SK-N-SH (cell line): Measurements from ENCODE around the gene CCT6B. TPM values are rescaled to one million over a fixed set of nuclear protein-coding genes. Genes with fewer than 3 reads are reported as not detected.

Experiments used
- CTCF ChIA-PET: fragments of 300-600, 350-600 bp; formaldehyde crosslinking; extraction: SDS; loops from one replicate; lab custom pipeline; 2021; lab: Yijun Ruan, JAX
- POLR2A ChIA-PET: fragments of 350-600 bp; sonication (Branson Sonifier 250); formaldehyde crosslinking; extraction: SDS; loops from one replicate; lab custom pipeline; 2020; ENCODE audit warnings: antibody characterized with exemption, inconsistent platforms; lab: Yijun Ruan, JAX
- DNase-seq: peaks from one replicate; pipeline ENCODE4 v3.0.0; 2012
- H2AFZ ChIP-seq: fragments of 200-600 bp; sonication (generic); 2 replicates; pipeline ENCODE4 v1.8.1; 2016; ENCODE audit warnings: antibody characterized with exemption, mild to moderate bottlenecking, low read depth
- H3F3A ChIP-seq: fragments of 200-600 bp; sonication (generic); replicated peaks from 2 replicates; pipeline ENCODE3; 2016; ENCODE audit warnings: antibody characterized with exemption, mild to moderate bottlenecking; ENCODE audit not compliant: insufficient read depth
- H3K27ac ChIP-seq, 2 experiments: fragments of 200-500 bp in 1 of 2; fragments of 200-600 bp in 1 of 2; sonication (Bioruptor generic) in 1 of 2; sonication (generic), shearing (Covaris generic) in 1 of 2; 2 replicates each; pipeline versions ENCODE4 v1.5.1 to v1.6.1; 2014 to 2016; ENCODE audit warnings: low read depth in 2 of 2, inconsistent platforms in 1 of 2, low read length in 1 of 2, mild to moderate bottlenecking in 1 of 2, mixed read lengths in 1 of 2
- H3K27me3 ChIP-seq: fragments of 200-600 bp; sonication (generic), shearing (Covaris generic); 2 replicates; pipeline ENCODE4 v1.6.1; 2016; ENCODE audit warnings: mixed run types; ENCODE audit not compliant: insufficient read depth
- H3K36me3 ChIP-seq, 2 experiments: fragments of 200-500 bp in 1 of 2; fragments of 200-600 bp in 1 of 2; sonication (Bioruptor generic) in 1 of 2; sonication (generic) in 1 of 2; replicated peaks in 1 of 2; 2 replicates each; pipeline versions ENCODE3 to v1.5.1; 2014 to 2016; ENCODE audit warnings: low read length in 1 of 2, mild to moderate bottlenecking in 1 of 2; ENCODE audit not compliant: insufficient read depth in 2 of 2, control insufficient read depth in 1 of 2
- H3K4me1 ChIP-seq, 2 experiments: fragments of 200-500 bp in 1 of 2; fragments of 200-600 bp in 1 of 2; sonication (Bioruptor generic) in 1 of 2; sonication (generic), shearing (Covaris generic) in 1 of 2; 2 replicates each; pipeline versions ENCODE4 v1.5.1 to v1.6.1; 2014 to 2016; ENCODE audit warnings: low read depth in 1 of 2, low read length in 1 of 2, mixed run types in 1 of 2; ENCODE audit not compliant: insufficient read depth in 2 of 2, control insufficient read depth in 1 of 2
- H3K4me2 ChIP-seq: fragments of 200-600 bp; sonication (generic), shearing (Covaris generic); 2 replicates; pipeline ENCODE4 v1.6.1; 2017; ENCODE audit warnings: mixed run types
- H3K4me3 ChIP-seq, 2 experiments: fragments of 200-500 bp in 1 of 2; fragments of 200-600 bp in 1 of 2; sonication (Bioruptor generic) in 1 of 2; sonication (generic), shearing (Covaris generic) in 1 of 2; 2 replicates each; pipeline versions ENCODE4 v1.5.1 to v1.8.1; 2014 to 2016; ENCODE audit warnings: low read depth in 2 of 2, inconsistent platforms in 1 of 2, low read length in 1 of 2, mild to moderate bottlenecking in 1 of 2, mixed read lengths in 1 of 2, moderate library complexity in 1 of 2
- H3K79me2 ChIP-seq: fragments of 200-600 bp; sonication (generic); 2 replicates; pipeline ENCODE4 v1.8.1; 2017; ENCODE audit warnings: mild to moderate bottlenecking; ENCODE audit not compliant: insufficient read depth
- H3K9ac ChIP-seq: fragments of 200-600 bp; sonication (generic); 2 replicates; pipeline ENCODE4 v1.6.1; 2017; ENCODE audit warnings: mixed run types
- H3K9me2 ChIP-seq: fragments of 200-600 bp; sonication (generic); 2 replicates; pipeline ENCODE4 v1.6.1; 2017; ENCODE audit warnings: mixed run types
- H3K9me3 ChIP-seq: fragments of 200-600 bp; sonication (generic); 2 replicates; pipeline ENCODE4 v1.6.1; 2017; ENCODE audit warnings: mixed run types, mild to moderate bottlenecking, moderate library complexity
- H4K20me1 ChIP-seq: fragments of 200-600 bp; sonication (generic); 2 replicates; pipeline ENCODE4 v1.6.1; 2017; ENCODE audit warnings: mild to moderate bottlenecking, mixed run types; ENCODE audit not compliant: insufficient read depth
- CHD2 ChIP-seq: fragments of 150-350 bp; IDR thresholded peaks from 2 replicates; pipeline ENCODE4 v1.6.1; 2018; ENCODE audit warnings: low read length; ENCODE audit not compliant: partially characterized antibody
- ELF1 ChIP-seq: IDR thresholded peaks from 2 replicates; pipeline ENCODE4 v1.4.0; 2012
- EZH2phosphoT487 ChIP-seq: fragments of 200-600 bp; sonication (generic); IDR thresholded peaks from 2 replicates; pipeline ENCODE4 v1.6.1; 2017; ENCODE audit warnings: low read depth, mixed run types, mild to moderate bottlenecking, antibody characterized with exemption, moderate library complexity, borderline replicate concordance
- FOXM1 ChIP-seq: IDR thresholded peaks from 2 replicates; pipeline ENCODE4 v1.4.0; 2012; ENCODE audit warnings: low read depth, mild to moderate bottlenecking
- GABPA ChIP-seq: IDR thresholded peaks from 2 replicates; pipeline ENCODE4 v1.4.0; 2012; ENCODE audit warnings: low read depth, mild to moderate bottlenecking
- MXI1 ChIP-seq: IDR thresholded peaks from 2 replicates; pipeline ENCODE4 v1.6.1; 2012; ENCODE audit warnings: mild to moderate bottlenecking, low read depth, low read length, improper control_type of control experiment
- NFIC ChIP-seq: IDR thresholded peaks from 2 replicates; pipeline ENCODE4 v1.4.0; 2012; ENCODE audit warnings: borderline replicate concordance
- NRF1 ChIP-seq: IDR thresholded peaks from 2 replicates; pipeline ENCODE4 v1.6.1; 2012; ENCODE audit warnings: low read depth, mild to moderate bottlenecking, low read length
- RAD21 ChIP-seq: IDR thresholded peaks from 2 replicates; pipeline ENCODE4 v1.6.1; 2012; ENCODE audit warnings: mild to moderate bottlenecking, low read length
- SIN3A ChIP-seq: IDR thresholded peaks from 2 replicates; pipeline ENCODE4 v1.6.1; 2012; ENCODE audit warnings: low read depth, mild to moderate bottlenecking, low read length, moderate library complexity, borderline replicate concordance
- SMC3 ChIP-seq: IDR thresholded peaks from 2 replicates; pipeline ENCODE4 v1.6.1; 2012; ENCODE audit warnings: low read depth, low read length, improper control_type of control experiment
- TEAD4 ChIP-seq: IDR thresholded peaks from 2 replicates; pipeline ENCODE4 v1.4.0; 2012; ENCODE audit warnings: mild to moderate bottlenecking, borderline replicate concordance; ENCODE audit not compliant: insufficient read depth
- YY1 ChIP-seq: IDR thresholded peaks from 2 replicates; pipeline ENCODE4 v1.4.0; 2012; ENCODE audit warnings: low read depth, mild to moderate bottlenecking
- WGBS: methylation state at CpG from one replicate; pipeline ENCODE4 v1.1.6; 2017; ENCODE audit warnings: low lambda C conversion rate; 5-methylcytosine and 5-hydroxymethylcytosine counted together
- polyA plus RNA-seq, 3 experiments: library from polyadenylated mRNA; depleted of rRNA; stranded (reverse); fragments of >200 nt; gene quantifications; 2 replicates each; pipeline ENCODE4 v1.2.3, GENCODE V29; 2012
- TF ChIP-seq, protein P1 (sequence below): IDR thresholded peaks from 2 replicates; pipeline ENCODE4; 2012
- TF ChIP-seq, protein P2 (sequence below): fragments of 200-600 bp; sonication (generic); IDR thresholded peaks from 2 replicates; pipeline ENCODE4 v1.6.1; 2017; ENCODE audit warnings: antibody characterized with exemption, mild to moderate bottlenecking, moderate library complexity
- TF ChIP-seq, protein P3 (sequence below): IDR thresholded peaks from 2 replicates; pipeline ENCODE4 v1.4.0; 2012; ENCODE audit warnings: low read depth, borderline replicate concordance
- TF ChIP-seq, protein P4 (sequence below): IDR thresholded peaks from 2 replicates; pipeline ENCODE4 v1.4.0; 2012; ENCODE audit warnings: low read depth
- TF ChIP-seq, protein P5 (sequence below): IDR thresholded peaks from 2 replicates; pipeline ENCODE4 v1.4.0; 2012; ENCODE audit warnings: low read depth, borderline replicate concordance

The CCT6B gene
- polyA plus RNA-seq, 1 of the 3 experiments (the other 2 are of a cell fraction): 0.48 TPM

DNA sequence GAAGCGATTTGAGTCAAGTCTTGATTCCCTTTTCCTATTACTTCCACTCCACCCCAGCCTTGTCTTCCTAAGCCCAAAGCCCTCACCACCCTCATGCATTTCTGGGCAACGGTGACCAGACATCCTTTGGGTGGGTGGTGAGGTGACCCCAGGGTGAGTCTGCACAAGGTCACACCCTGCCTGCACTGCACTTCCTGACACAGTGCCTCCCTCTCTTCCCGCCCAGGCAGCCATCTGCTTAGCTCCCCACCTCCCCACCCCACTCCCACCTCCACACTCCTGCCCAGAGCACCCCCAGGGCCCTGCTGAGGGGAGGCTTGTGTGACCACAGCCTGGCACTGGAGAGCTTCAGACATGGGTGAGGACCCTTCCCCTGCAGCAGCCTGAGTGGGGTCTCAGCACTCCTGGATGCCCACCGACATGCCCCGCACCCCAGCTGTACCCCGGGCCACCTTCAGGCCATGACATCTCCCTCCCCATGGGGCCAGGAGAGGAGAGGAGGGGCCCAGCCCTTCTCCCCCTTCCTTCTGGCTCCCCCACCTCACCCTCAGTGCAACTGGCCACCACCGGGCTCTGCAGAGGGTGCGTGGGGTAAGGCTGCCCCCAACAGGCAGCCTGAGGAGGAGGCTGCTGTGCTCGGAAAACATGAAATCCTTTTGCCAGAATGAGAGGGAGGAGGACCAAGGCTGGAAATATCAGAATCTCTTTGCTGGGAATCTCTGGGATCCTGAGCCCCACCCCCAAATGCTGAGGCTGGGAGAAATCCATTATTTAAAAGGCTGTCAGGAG is 68.6 kb downstream of the CCT6B start:
- peak overlapping the region in 1 of 2 experiments; percentile 51; a peak in 1 of 4 replicates for H3K4me3 ChIP-seq
- no peaks in the 10 kb centered on the region for H3K79me2 ChIP-seq
- DNase-seq: peak; percentile 86
- no peak overlapping the region for H2AFZ ChIP-seq
- H3K27me3 ChIP-seq: no peaks in the 10 kb centered on the region
- no peak overlapping the region for H3K4me2 ChIP-seq
- CTCF ChIA-PET: interaction anchor here (0.6 to 6.6 kb wide), 43 partner anchors 10 to 684 kb away, joined by 3 to 51 read pairs (median 4); partner anchors contain the start of gene TMEM132E
- POLR2A ChIA-PET: no interaction called here
- H3K9me3 ChIP-seq: no peaks in the 10 kb centered on the region
- WGBS: 17% methylated on average over 7 of the region's 9 CpGs
- H3K27ac ChIP-seq: no peak overlapping the region
- no peaks in the 10 kb centered on the region for H3K9me2 ChIP-seq
- H3K36me3 ChIP-seq: no peaks in the 10 kb centered on the region
- H4K20me1 ChIP-seq: no peaks in the 10 kb centered on the region
- H3F3A ChIP-seq: no peaks in the 10 kb centered on the region
- H3K4me1 ChIP-seq: no peaks in the 10 kb centered on the region
- H3K9ac ChIP-seq: no peak overlapping the region
- no peak for TF ChIP-seq SIN3A
- TF ChIP-seq RAD21: peak; percentile 91
- TF ChIP-seq SMC3: peak; percentile 80
- TF ChIP-seq, protein P1, sequence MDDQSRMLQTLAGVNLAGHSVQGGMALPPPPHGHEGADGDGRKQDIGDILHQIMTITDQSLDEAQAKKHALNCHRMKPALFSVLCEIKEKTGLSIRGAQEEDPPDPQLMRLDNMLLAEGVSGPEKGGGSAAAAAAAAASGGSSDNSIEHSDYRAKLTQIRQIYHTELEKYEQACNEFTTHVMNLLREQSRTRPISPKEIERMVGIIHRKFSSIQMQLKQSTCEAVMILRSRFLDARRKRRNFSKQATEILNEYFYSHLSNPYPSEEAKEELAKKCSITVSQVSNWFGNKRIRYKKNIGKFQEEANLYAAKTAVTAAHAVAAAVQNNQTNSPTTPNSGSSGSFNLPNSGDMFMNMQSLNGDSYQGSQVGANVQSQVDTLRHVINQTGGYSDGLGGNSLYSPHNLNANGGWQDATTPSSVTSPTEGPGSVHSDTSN: no peak
- TF ChIP-seq, protein P2, sequence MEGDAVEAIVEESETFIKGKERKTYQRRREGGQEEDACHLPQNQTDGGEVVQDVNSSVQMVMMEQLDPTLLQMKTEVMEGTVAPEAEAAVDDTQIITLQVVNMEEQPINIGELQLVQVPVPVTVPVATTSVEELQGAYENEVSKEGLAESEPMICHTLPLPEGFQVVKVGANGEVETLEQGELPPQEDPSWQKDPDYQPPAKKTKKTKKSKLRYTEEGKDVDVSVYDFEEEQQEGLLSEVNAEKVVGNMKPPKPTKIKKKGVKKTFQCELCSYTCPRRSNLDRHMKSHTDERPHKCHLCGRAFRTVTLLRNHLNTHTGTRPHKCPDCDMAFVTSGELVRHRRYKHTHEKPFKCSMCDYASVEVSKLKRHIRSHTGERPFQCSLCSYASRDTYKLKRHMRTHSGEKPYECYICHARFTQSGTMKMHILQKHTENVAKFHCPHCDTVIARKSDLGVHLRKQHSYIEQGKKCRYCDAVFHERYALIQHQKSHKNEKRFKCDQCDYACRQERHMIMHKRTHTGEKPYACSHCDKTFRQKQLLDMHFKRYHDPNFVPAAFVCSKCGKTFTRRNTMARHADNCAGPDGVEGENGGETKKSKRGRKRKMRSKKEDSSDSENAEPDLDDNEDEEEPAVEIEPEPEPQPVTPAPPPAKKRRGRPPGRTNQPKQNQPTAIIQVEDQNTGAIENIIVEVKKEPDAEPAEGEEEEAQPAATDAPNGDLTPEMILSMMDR: peak; percentile 50
- TF ChIP-seq, protein P3, sequence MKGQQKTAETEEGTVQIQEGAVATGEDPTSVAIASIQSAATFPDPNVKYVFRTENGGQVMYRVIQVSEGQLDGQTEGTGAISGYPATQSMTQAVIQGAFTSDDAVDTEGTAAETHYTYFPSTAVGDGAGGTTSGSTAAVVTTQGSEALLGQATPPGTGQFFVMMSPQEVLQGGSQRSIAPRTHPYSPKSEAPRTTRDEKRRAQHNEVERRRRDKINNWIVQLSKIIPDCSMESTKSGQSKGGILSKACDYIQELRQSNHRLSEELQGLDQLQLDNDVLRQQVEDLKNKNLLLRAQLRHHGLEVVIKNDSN: no peak

DNA sequence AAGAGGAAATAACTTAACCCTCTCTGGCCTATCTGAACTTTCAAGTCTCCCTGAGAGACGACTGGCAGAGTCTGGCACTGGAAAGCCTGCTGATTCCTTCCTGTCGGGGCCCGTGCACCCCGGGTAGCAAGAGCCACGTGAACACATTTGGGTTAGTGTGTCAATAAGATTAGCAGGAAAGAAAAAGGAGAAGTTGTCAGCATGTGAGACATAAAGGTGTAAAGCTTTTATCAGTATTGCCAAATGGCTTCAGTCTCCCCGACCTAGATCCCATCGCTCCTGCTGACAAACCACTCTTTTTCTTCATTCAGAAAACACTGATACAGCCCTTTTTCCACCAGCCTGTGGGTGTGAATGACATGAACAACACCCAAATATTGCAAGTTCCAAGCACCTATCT is 74.4 kb downstream of the CCT6B start:
- H3K79me2 ChIP-seq: no peaks in the 10 kb centered on the region
- H3K4me1 ChIP-seq: no peaks in the 10 kb centered on the region; a peak in 1 of 4 replicates
- no peaks in the 10 kb centered on the region for H3K36me3 ChIP-seq
- TF ChIP-seq FOXM1: no peak
- no peak for TF ChIP-seq GABPA
- TF ChIP-seq, protein P4, sequence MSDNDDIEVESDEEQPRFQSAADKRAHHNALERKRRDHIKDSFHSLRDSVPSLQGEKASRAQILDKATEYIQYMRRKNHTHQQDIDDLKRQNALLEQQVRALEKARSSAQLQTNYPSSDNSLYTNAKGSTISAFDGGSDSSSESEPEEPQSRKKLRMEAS: no peak
- no peak for TF ChIP-seq RAD21
- TF ChIP-seq CHD2: no peak
- TF ChIP-seq, protein P5, sequence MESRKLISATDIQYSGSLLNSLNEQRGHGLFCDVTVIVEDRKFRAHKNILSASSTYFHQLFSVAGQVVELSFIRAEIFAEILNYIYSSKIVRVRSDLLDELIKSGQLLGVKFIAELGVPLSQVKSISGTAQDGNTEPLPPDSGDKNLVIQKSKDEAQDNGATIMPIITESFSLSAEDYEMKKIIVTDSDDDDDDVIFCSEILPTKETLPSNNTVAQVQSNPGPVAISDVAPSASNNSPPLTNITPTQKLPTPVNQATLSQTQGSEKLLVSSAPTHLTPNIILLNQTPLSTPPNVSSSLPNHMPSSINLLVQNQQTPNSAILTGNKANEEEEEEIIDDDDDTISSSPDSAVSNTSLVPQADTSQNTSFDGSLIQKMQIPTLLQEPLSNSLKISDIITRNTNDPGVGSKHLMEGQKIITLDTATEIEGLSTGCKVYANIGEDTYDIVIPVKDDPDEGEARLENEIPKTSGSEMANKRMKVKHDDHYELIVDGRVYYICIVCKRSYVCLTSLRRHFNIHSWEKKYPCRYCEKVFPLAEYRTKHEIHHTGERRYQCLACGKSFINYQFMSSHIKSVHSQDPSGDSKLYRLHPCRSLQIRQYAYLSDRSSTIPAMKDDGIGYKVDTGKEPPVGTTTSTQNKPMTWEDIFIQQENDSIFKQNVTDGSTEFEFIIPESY: no peak
- no peak for TF ChIP-seq EZH2phosphoT487
- TF ChIP-seq NRF1: no peak
- TF ChIP-seq, protein P3: no peak
- no peak for TF ChIP-seq NFIC
- no peak for TF ChIP-seq SMC3
- TF ChIP-seq ELF1: no peak
- TF ChIP-seq YY1: no peak
- no peak for TF ChIP-seq MXI1
- TF ChIP-seq TEAD4: no peak
- H3K9me3 ChIP-seq: no peaks in the 10 kb centered on the region
- 24% methylated on average over 7 of the region's 7 CpGs for WGBS
- no peak overlapping the region for H3K4me2 ChIP-seq
- H3K27me3 ChIP-seq: no peaks in the 10 kb centered on the region
- no peaks in the 10 kb centered on the region for H4K20me1 ChIP-seq
- H3K4me3 ChIP-seq: no peak overlapping the region
- H2AFZ ChIP-seq: no peak overlapping the region
- POLR2A ChIA-PET: no interaction called here
- H3K27ac ChIP-seq: no peak overlapping the region
- CTCF ChIA-PET: interaction anchor here (1.4 to 2.2 kb wide), 5 partner anchors 8 to 467 kb away, joined by 3 to 8 read pairs (median 4); no protein-coding TSS in a partner anchor
- no peaks in the 10 kb centered on the region for H3F3A ChIP-seq
- DNase-seq: no peak
- H3K9ac ChIP-seq: no peak overlapping the region
- no peaks in the 10 kb centered on the region for H3K9me2 ChIP-seq
